ENCODE results near the gene GALNT17.

The GALNT17 gene

DNA sequence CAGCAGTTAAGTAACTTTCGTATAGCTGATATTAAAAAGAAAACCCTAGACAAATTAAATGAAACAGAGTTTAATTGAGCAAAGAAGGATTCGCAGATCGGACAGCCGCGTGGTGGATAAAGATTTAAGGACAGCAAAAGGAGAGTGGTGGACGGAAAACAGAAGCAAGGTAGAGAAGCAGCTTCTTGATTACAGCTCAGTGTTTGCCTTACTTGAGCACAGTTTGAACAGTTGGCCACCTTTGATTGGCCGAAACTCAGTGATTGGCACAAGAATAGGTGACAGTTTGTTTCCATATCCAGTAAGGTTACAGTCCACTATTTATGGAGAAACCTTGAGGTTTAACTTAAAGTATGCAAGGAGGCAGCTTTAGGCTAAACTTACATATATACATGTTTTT lies 231.7 kb downstream of the GALNT17 start:
- H3K27ac ChIP-seq, result no peak overlapping the region
- TF ChIP-seq, protein P1, sequence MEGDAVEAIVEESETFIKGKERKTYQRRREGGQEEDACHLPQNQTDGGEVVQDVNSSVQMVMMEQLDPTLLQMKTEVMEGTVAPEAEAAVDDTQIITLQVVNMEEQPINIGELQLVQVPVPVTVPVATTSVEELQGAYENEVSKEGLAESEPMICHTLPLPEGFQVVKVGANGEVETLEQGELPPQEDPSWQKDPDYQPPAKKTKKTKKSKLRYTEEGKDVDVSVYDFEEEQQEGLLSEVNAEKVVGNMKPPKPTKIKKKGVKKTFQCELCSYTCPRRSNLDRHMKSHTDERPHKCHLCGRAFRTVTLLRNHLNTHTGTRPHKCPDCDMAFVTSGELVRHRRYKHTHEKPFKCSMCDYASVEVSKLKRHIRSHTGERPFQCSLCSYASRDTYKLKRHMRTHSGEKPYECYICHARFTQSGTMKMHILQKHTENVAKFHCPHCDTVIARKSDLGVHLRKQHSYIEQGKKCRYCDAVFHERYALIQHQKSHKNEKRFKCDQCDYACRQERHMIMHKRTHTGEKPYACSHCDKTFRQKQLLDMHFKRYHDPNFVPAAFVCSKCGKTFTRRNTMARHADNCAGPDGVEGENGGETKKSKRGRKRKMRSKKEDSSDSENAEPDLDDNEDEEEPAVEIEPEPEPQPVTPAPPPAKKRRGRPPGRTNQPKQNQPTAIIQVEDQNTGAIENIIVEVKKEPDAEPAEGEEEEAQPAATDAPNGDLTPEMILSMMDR (conservative IDR thresholded peaks at IDR 0.05), result no peak

DNA sequence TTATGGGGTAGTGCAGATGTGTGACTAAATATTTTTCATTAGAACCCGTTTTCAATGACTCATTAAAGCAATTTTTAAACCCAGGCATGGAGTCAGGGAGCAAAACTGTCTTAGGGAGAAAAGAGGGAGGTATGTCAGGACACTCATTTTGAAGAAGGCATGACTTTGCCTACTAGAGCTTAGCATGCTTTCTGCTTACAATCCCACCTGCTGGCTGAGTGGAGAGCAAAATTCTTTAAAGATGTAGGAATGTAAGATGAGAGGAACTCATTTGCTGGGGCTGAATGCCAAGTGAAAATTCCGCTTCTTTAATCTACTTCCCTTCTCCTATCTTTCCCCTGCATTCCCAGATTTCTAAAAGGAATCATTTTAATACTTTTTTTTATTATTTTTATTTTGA lies 232.6 kb downstream of the GALNT17 start:
- TF ChIP-seq, protein P1 (conservative IDR thresholded peaks at IDR 0.05), result no peak
- no peak overlapping the region for H3K27ac ChIP-seq

DNA sequence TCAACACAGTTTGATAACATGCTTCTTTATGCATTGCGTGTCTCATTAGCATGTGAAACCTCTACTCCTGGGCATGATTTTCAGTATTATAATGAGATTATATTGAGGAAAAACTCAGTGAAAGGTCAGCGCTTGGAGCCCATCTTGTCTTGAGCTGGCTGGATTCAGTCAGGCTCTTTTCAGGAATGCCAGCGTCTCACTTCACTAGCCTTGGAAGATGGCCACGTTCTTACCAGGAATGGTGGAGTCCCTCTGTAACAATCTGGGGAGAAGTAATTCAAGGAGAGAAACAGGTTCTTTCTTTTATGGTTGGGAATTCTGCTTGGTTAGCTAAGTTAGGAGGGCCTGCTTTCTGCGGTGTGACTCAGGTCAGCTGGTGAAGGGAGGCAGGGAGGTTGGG lies 241.0 kb downstream of the GALNT17 start:
- no peak overlapping the region for H3K27ac ChIP-seq
- TF ChIP-seq, protein P1 (conservative IDR thresholded peaks at IDR 0.05), result no peak

DNA sequence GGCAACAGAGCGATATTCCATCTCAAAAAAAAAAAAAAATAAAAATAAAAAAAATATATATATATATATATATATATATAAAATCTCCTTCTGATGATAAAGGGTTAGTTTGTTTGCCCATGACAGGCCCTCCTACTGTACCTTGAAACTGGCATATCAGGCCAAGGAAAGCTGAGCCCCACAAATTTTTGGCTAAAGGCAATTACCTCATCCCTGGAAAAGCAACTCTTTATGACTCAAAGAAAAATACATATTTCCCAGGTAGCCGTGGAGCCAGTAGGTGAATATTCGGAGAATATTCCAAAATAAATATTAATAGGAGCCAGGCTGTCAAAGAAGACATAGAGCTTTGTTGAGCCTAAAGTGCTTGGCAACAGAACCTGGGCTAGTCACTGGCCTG lies 245.1 kb downstream of the GALNT17 start:
- TF ChIP-seq, protein P1 (conservative IDR thresholded peaks at IDR 0.05), result no peak
- no peak overlapping the region for H3K27ac ChIP-seq

DNA sequence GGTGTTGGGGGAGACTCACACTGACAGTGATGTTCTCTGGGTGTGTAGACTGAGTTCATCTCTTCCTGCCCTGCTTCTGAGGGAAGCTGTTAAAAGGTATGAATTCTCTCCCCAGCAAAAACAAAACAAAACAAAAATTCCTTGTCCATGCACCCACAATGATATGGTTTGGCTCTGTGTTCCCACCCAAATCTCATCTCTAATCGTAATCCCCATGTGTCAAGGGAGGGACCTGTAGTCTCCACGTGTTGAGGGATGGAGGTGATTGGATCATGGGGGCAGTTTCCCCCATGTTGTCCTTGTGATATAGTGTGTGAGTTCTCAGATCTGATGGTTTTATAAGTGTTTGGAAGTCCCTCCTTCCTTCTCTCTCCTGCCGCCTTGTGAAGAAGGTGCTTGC lies 245.5 kb downstream of the GALNT17 start:
- H3K27ac ChIP-seq, result no peak overlapping the region
- TF ChIP-seq, protein P1 (conservative IDR thresholded peaks at IDR 0.05), result no peak

DNA sequence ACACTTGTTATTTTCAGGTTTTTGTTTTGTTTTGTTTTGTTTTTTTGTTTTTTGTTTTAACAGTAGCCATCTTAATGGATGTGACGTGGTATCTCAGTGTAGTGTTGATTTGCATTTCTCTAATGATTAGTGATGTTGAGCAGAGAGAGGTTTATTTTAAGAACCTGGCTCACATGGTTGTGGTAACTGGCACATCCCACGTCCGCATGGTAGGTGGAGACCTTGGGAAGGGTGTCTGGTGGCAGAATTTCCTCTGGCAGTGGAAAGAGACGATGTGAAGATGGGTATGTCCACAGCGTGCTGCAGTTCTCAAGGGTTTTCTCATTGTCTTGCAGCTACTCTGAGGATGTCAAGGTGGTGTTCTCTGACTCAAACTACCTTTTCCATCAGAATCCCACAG lies 252.2 kb downstream of the GALNT17 start:
- TF ChIP-seq, protein P1 (conservative IDR thresholded peaks at IDR 0.05), result no peak
- H3K27ac ChIP-seq, result no peak overlapping the region

DNA sequence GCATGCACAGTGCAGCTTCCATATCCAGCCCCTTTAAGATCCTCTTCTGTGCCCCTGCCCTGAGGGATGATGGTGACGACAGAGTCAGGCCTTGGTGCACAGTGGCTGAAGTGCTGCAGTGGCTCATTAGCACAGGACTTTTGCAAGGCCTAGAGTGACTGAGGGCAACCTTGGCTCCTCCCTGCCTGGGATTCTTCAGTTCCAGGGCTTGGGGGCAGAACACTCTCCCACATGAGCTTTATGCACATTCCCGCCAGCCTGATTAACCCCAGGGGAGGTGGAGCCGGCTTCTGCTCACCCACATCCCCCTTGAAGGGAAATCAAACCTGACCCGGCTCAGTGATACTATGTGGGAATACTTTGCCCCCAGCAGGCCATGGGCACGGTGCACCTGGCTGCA lies 253.4 kb downstream of the GALNT17 start:
- TF ChIP-seq, protein P1 (conservative IDR thresholded peaks at IDR 0.05), result no peak
- H3K27ac ChIP-seq, result no peak overlapping the region
